ENCODE measurements around the gene PRRG2. TPM values are rescaled to one million over a fixed set of nuclear protein-coding genes. Genes with fewer than 3 reads are reported as not detected.

Gene PRRG2
- 0.43 and 0.79 TPM in 2 replicates for total RNA-seq (2014; rRNA removed; shearing (Covaris generic))

DNA sequence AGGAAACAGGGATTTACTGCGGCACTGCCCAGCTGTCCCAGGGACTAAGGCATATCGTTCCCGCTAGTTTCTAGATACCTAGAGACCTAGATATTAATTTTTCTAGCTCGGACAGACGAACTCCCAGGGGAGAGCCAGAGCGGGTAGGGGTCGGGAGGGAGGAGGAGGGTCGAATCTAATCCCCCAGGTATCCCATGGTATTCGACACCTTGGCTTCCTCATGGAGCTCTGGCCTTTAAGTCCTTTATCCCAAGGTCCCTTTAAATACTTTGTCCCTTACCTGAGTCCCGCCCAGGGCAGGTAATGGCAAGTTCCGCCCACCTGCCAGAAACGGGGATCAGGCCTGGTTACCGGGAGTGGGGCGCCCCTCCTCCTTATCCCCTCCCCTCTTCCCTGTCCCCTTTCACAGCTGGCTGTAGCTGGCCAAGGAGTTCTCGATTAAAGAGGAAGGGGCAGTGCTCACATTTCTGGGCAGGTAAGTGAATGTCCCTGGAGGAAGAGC lies at the start of gene PRRG2:
TSS of gene PRRG2 (plus strand) at position 310 of the 502 bp plus-strand sequence. CDS start 1,904 bp downstream, outside the sequence.
- no peak for DNase-seq (ENCODE audit: low spot score)

DNA sequence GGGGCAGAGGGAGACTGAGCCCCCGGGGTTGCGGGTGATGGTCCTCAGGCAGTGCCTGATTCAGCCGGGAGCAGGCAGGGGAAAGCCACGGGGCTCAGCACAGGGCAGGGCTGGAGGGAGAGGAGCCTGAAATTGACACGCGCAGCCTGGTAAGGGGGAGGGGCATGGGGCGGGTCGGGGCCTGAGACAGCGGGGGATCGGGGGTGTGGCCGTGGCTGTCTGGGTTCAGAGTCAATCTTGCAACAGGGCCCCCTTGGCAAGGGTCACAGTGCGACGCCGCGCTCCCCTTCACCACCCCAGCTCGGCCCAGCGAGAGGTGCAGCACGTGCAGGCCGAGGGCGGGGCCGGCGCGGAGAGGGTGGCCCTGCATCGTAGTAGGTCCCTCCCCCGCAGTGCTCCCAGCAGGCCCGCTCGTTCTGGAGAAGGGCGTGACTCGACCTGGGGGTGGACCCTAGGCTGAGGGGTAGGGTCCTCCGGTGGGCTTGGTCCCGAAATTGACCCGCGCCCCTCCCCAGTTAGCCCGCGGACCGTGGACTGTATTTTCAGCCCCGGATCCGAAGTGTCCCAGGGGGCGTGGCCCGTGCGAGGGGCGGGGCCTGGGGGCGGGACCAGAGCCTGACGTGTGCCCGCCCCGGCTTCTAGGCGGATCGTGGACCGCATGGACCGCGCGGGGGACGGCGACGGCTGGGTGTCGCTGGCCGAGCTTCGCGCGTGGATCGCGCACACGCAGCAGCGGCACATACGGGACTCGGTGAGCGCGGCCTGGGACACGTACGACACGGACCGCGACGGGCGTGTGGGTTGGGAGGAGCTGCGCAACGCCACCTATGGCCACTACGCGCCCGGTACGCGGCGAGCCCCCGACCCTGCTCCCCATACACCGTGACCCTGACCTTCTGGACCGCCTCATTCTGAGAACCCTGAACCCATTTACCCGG lies 47.3 kb upstream of the PRRG2 start:
- peak; percentile 62 for DNase-seq (ENCODE audit: low spot score)

DNA sequence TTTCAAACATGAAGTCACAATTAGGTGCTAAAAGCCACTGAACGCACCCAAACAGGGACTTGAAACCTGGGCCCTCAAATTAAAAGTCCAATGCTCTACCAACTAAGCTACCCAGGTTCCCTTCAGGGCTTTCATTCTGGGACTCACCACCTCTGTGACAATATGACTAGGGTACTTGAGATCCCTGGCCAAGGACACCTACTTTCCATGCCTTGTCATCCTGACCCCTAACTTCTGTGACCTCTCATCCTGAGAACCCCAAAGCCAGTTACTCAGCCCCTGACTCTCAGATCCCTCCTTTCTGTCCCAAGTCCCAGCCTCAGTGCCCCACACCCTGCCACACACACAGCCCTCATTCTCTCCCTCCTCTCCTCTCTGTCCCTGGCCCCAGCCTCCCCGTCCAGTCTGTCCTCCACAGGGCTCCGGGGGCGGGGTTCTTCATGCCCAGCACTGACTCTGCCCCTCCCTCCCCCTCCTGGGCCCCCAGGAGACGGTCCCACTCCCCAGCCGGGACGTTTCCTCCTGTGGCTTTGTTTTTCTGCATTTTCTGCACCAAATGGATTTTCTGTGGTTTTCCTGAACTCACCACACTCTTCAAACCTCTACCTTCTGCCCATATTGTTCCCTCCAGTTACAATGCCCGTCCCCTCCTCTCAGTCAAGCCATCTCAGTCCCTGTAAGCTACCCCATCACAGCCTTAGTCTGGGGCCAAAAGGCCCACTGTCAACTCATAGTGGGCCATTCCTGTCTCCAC lies 46.3 kb upstream of the PRRG2 start:
- DNase-seq (ENCODE audit: low spot score) = no peak

- DNase-seq (ENCODE audit: low spot score) = no peak
Observed at GRCh38 chr19:49536921-49537462, 44.1 kb upstream of the PRRG2 start.

GRCh38 chr19:49538643-49539042 lies 42.5 kb upstream of the PRRG2 start:
- DNase-seq (ENCODE audit: low spot score) = no peak

GRCh38 chr19:49539192-49539952 lies 41.7 kb upstream of the PRRG2 start:
- DNase-seq (ENCODE audit: low spot score) = no peak

- DNase-seq (ENCODE audit: low spot score) = no peak
Observed at GRCh38 chr19:49541914-49542313, 39.2 kb upstream of the PRRG2 start.

DNA sequence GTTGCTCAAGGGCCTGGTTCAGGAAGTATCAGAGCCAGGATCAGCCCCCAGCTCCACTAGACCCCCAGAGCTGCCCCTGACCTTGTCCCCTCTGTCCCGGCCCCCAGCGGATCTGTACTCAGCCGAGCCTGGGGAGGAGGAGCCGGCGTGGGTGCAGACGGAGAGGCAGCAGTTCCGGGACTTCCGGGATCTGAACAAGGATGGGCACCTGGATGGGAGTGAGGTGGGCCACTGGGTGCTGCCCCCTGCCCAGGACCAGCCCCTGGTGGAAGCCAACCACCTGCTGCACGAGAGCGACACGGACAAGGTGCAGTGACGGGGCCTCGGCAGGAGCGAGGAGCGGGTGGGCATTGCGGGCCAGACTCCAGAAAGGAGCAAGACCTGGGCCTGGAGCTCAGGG lies 38.7 kb upstream of the PRRG2 start:
- DNase-seq (ENCODE audit: low spot score) = no peak

DNA sequence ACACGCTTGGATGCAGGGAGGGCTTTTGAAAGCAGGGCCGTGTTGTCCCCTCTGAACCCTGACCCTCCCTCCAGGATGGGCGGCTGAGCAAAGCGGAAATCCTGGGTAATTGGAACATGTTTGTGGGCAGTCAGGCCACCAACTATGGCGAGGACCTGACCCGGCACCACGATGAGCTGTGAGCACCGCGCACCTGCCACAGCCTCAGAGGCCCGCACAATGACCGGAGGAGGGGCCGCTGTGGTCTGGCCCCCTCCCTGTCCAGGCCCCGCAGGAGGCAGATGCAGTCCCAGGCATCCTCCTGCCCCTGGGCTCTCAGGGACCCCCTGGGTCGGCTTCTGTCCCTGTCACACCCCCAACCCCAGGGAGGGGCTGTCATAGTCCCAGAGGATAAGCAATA lies 38.1 kb upstream of the PRRG2 start:
- no peak for DNase-seq (ENCODE audit: low spot score)

DNA sequence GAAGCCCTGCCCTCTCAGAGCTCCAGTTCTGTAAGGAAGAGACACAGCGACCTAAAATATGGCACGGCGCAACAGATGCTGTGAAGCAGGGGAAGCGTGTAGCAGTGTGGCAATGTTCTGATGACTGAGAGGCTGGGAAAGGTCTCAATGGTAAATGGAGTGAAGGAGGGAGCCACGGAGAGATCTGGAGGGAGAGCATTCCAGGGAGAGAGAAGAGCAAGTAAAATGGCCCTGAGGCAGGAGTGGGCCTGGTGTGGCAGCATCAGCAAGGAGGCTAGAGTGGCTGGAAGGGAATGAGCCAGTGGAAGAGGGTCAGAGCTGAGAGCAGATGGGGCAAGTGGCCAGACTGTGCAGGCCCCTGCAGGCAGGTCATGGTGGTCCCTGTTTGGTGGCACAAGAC lies 37.0 kb upstream of the PRRG2 start:
- DNase-seq (ENCODE audit: low spot score) = no peak

DNA sequence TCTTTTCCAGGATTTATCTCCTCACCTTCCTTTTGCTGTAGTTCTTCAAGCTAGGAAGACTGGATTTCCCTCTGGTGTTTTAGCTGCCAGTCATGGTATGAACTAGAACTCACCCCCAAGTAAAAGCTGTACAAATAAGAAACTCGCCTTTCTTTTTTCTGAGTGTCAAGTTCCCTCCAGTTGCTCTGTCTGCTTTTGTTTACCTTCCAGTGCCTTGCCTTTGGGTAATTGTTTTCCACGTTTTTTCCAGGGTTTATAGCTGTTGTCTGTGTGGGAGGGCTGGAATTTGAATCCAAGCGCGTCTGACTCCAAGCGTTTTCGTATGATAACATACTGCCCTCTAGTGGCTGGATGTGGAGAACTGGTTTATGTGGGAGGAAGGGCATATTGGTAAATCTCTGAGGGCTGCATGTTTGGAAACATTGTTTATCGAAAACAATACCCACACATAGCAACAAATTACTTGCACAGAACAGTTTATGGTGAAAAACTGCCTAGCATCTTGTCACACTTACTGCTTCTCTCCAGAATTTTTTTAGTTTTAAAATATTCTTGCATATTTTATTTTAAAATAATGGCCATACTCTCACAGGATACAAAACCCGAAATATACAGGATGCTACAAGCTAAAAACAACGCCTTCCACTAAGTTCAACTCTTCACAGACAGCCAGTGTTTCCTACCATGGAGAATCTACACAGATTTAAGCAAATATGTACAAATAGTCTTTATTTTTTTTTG lies 34.1 kb upstream of the PRRG2 start:
- peak; percentile 75 for DNase-seq (ENCODE audit: low spot score)

DNA sequence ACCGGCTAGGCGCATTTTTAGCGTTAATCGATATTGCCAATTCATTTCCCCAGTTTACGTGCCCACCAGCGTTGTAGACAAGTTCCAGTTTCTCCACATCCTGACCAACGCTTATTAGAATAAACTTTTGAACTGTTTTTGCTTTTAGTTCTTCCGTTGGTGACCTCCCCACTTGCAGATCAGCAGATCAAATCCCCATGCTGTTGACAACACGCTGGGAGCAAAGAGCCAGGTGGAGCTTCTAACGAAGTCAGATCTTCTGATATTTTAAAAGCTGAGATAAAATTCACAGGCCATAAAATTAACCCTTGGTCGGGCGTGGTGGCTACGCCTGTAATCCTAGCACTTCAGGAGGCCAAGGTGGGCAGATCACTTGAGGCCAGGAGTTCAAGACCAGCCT lies 32.1 kb upstream of the PRRG2 start:
- no peak for DNase-seq (ENCODE audit: low spot score)

DNA sequence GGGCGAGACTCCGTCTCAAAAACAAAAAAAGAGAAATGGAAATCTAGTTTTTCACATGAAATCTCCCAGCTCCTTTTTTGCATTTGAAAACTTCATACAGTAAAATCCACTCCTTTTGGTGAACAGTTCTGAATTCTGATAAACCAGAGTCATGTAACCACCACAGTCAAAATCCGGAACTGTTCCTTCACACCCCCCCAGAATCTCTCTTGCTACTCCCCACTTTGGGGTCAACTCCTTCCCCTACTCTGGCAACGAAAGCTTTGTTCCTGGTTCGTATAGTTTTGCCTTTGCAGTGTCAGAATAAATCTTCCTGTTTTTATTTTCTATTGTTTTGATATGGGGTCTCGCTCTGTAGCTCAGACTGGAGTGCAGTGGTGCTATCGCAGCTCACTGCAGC lies 29.6 kb upstream of the PRRG2 start:
- no peak for DNase-seq (ENCODE audit: low spot score)

GRCh38 chr19:49552749-49553148 lies 28.4 kb upstream of the PRRG2 start:
- no peak for DNase-seq (ENCODE audit: low spot score)

DNA sequence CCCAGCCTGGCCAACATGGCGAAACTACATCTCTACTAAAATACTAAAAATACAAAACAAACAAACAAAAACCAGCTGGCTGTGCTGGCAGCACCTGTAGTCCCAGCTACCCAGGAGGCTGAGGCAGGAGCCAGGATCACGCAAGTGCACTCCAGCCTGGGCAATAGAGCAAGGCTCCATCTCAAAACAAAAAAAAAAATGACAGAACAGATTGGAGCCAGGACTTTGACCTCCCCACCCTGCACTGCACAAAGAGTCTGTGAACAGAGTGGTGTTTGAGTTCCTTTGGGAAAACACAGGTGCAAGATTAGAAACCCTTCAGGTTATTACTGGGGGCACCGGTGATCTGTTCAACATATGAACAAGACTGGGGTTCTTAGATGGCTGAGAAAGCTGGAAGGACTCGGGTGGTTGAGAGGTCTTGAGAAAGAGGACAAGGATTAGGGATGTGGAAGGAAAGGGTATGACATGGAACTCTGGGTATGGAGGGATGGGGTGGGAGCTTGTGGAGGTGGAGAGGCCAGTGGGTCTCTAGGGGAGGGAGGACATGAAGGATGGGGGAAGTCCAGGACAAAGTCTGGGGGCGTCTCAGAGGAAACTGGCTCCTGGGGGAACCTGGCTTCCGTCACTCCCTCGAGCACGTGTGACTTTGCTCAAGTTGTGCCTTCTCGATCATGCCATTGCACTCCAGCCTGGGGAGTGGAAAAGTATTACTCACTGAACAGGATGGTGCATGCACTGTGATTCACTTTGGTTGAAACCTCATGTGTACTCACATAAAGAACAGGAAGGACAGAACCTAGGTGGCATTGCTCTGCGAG lies 27.5 kb upstream of the PRRG2 start:
- DNase-seq (ENCODE audit: low spot score) = peak; percentile 18

GRCh38 chr19:49554701-49555181 lies 26.4 kb upstream of the PRRG2 start:
- no peak for DNase-seq (ENCODE audit: low spot score)

DNA sequence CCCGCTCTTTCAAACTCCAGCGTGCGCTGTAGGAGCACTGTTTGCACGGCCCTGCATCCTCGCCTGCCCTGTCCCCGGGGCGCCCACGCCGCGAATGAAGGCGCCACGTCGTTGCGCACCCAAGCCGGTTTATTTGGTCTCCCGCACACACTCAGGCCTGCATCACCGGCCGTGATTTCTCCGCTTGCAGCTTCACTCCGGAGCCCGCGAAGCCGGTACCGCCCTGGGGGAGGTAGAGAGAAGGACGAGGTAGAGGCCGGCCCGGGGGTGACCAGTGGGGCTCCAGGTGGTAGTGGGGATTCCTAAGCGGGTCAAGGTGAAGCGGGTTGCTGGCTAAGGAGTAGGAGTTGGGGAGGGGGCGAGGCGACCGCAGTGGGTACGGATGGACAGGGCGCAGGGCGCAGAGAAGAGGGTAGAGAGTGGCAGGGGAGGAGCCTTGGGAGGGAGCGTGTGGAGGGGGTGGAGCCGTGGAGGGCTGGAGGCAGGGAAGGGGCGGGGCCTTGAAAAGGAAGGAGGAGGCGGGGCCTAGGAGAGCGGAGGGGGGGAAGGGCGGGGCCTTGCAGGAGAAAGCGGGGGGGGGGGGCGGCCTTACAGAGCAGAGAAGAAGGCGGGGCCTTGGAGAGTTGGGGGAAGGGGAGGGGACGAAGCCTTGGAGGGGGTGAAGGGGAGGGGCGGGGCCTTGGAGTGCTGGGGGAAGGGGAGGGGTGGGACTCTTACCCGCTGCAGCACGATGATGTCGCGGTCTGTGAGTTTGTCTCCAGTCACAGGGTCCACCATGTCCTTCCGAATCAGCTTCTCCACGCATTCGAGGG lies 25.3 kb upstream of the PRRG2 start:
- no peak for DNase-seq (ENCODE audit: low spot score)

DNA sequence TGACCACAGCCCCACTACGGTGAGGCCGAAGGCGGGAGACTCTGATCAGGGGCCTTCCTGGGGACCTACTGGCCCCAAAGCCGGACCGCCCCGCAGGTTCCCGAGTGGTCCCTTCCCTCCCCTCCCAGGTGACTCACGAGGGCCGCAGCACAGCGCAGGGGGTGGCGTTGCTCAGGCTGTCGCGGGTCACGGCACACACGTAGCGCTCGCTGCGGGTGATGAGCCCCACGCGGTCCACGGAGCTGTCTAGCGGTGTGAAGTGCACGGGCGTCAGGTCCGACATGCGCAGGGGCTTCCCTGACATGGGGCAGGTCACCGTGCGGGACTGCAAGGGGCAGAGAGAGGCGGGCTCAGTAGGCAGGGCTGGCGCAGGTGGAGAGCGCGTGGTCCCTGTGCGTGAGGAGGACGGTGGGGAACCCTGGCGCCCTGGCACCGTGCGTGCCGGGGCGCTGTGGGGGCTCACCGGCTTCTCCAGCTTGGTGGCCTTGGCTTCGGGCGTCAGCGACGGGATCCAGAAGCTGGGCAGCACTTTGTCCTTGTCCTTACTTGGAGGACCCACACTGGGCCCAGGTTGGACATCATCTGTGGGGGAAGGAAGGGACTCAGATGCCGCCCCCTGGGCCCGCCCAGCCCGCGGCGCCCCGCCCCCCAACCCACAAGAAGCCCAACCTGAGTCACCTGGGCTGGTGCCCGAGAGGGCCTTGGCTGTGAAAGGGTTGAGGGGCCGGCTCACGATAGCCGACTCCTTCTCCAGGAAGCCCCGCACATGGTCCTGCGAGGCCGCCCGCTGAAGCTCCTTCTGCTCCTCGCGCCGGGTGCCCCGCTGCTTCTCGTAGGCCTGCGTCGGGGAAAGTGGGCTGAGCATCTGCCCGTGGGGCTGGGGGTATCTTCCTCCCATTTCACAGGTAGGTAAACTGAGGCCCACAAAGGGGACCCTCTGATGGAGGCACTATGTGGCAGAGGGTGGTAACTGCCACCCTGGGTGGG lies 24.4 kb upstream of the PRRG2 start:
- no peak for DNase-seq (ENCODE audit: low spot score)

Data from A172 (cell line).